ENCODE measurements around the gene GPRC5C. TPM values are rescaled to one million over a fixed set of nuclear protein-coding genes. Genes with fewer than 3 reads are reported as not detected.

GPRC5C gene
- total RNA-seq, 1 donor from 2014 or later: 8.6 TPM

Other genes starting within 250 kb of the GPRC5C start
- 542 and 652 TPM in 2 replicates for gene RPL38, start 228.4 kb upstream of the GPRC5C start, total RNA-seq
- 1.7 and 4.1 TPM in 2 replicates for gene TTYH2, start 218.5 kb upstream of the GPRC5C start, total RNA-seq
- gene DNAI2, start 157.9 kb upstream of the GPRC5C start, total RNA-seq: not detected in 2 replicates
- 17.2 and 21.4 TPM in 2 replicates for gene KIF19, start 105.9 kb upstream of the GPRC5C start, total RNA-seq
- gene BTBD17, start 70.2 kb upstream of the GPRC5C start, total RNA-seq: not detected in 2 replicates
- 0.10 TPM in 1 of 2 replicates, not detected in the other for gene GPR142, start 64.6 kb upstream of the GPRC5C start, total RNA-seq
- gene CD300A, start 34.5 kb downstream of the GPRC5C start, total RNA-seq: not detected in 2 replicates
- gene CD300LB, start 99.4 kb downstream of the GPRC5C start, total RNA-seq: not detected in 2 replicates
- gene CD300C, start 114.0 kb downstream of the GPRC5C start, total RNA-seq: not detected in 2 replicates
- gene CD300H, start 135.4 kb downstream of the GPRC5C start, total RNA-seq: not detected in 2 replicates
- not detected in 2 replicates for gene CD300LD, start 160.2 kb downstream of the GPRC5C start, total RNA-seq
- not detected in 2 replicates for gene CD300E, start 191.7 kb downstream of the GPRC5C start, total RNA-seq

All from glomerular endothelial cell (primary cell).